Medulla oblongata (tissue), 1 donor: Measurements from ENCODE around the gene PLPP3.

Source experiments
- DNase-seq: peaks from one replicate; pipeline ENCODE4 v3.0.0-alpha.2; 2015; ENCODE audit errors: extremely low spot score

The PLPP3 gene

DNA sequence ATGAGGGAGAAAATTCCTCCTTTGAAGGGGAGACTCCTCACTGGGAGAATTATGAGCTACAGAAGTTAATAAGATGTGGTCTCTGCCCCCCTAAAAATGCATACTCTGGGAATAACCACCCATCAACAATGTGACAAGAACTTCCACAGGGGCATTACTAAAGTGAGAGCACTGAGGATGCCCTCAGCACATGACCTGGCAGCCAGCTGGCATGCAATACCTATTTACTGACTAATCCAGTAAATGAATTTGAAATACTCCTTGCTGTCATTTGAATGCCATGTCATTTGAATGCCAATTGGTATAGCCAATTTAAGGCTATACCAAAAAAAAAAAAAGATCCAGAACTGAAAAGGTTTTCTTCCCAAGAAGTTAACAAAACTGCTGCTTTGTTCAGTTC is 30.8 kb downstream of the PLPP3 start:
- DNase-seq = no peak

DNA sequence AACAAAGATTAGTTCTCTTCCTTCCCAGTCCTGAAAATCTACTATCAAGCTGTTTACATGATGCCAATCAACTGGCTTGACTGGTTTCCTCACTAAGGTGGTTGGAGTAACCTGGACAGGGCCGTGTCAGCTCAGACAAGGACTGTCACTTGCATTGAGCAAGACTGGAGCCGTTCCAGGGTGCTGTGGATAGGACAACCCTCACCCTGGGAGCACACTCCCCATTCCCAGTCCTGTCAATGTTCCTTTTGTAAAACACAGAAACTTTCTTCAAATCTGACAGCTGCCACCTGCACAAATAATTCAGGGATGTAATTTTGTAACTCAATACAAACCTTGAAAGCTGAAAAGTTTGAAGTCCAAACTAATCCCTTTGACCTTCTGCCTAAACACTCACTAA is 31.4 kb downstream of the PLPP3 start:
- no peak for DNase-seq

DNA sequence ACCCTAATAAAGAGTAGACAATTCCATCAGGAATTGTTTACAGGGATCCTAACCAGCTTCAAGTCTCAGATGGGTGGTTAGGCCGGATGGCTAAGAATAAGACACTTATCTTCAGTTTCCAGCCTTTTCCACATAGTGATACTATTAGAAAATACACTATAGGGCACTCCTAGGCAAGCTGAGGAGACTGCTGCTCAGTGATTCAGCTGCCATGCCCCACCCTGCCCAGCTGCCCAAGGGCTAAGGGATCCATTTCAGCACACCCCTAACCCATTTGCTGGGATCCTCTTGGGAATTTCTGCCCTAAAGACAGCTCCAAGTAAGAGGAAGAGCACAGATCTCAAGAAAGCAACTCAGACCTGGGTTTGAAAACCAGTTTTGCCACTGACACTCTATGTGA is 31.9 kb downstream of the PLPP3 start:
- no peak for DNase-seq

DNA sequence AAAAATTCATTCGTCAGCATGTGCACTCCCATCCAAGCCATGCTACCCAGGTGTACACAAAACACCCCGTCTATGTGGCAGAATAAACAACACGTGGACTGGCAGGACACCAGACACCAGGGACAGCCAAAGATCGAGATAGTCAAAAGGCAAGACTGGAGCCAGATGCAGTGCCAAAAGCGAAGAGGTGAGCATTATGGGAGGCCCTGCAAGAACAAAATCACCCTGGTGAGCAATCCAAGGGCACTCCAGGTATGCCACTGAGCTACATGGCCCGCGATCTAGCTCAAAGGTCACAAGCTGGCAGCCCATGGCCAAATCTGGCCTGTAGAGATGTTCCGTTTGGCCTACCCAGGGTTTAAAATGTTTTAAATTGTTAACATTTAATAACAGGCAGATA is 33.7 kb downstream of the PLPP3 start:
- DNase-seq = no peak

DNA sequence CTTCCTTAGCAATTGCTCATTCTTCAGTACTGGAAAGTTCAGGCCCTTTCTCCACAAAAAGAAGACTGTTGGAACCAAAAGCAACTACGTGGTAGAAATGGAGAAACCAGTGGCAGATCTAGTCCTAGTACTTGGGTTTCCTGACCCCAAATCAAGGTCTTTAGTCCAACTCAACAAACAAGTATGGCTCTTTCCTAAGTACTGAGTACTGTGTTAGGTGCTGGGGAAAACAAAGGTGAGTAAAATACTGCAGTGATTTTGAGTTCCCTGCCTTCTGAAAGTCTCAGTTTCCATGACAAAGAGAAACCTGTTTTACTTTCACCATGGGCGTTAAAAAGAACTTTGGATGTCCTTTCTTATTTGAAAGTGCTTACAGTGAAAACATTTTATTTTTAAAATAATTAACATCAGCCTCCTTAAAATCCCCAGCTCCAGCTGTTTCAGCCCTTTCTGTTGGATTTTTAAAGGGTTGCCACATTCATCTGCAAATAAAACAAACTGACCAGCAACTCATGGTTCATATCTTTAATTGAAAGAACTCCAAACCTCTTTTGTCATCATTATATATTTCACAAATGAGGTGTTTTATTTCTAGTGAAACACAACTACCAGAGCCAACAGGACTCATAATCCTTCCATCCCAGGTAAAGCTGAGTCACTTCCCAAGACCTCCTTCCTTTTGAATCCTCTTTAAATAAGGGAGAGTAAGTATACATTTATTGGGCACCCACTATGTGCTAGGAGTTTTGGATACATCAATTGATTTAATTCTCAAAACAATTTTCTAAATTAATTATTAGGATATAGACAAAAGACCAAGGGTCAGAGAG is 35.4 kb downstream of the PLPP3 start:
- DNase-seq = no peak

DNA sequence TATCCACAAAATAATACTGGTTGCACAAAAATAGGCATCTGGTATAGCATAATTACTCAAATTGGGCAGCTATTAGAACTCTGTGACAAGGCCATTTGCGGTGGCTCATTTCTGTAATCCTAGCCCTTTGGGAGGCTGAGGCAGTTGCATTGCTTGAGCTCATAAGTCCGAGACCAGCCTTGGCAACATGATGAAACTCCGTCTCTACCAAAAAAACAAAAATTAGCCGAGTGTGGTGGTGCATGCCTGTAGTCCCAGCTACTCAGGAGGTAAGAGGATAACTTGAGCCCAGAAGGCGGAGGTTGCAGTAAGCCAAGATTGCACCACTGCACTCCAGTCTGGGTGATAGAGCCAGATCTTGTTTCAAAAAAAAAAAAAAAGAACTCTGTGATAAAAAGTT is 36.7 kb downstream of the PLPP3 start:
- DNase-seq = no peak

DNA sequence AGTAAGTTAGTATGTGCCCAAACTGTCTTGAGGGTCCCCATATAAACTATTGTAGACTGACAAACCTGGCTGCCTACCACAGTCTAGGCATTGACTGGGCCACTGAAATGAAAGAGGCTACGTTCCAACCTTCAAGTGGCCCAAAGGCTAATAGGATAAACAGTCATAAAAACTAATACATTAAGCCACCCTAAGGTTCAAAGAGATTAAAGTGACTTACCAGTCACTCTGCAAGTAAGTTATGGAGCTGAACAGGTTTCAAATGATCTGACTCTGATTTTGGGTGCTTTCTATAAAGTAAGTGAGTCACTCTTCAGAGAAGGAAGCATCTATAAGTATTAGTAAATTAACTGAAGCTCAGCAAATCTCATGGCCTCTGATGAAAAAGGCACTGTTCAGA is 38.0 kb downstream of the PLPP3 start:
- DNase-seq = no peak

DNA sequence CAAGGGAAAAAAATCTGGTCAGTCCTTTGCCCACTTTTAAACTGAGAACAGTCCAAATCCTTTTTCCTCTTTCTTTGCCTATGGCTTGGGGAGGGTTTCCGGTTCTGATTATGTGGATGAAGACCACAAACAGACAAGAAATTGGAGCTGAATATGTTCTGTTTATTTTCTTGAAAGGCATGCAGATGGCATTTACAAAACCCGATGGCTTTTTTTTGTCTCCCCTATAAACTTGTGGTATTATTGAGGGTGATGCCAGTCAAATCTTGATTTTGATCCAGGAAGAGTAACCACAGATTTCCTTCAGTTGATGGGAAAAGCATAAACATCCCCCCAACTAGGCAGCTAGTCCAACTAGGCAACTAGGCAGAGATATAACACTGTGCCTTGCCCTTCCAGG is 38.9 kb downstream of the PLPP3 start:
- no peak for DNase-seq

DNA sequence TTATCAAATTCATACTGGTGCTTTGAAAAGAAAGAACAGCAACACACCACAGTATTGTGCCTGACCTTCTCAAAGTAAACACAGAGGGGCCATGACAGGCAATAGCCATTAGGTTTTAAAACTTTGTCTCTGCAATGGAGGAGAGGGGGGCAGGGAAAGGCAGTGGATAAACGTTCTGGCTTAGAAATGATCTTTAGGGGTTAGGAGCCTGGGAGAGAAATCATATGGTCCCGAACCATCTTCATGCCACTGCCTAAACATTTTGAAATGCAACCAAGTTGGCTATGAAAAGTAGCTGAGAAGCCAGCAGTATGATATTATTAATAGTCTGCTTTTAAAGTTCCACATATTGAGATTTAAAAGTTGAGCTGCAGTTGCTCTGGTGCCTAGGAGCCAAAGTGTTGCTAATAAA is 39.8 kb downstream of the PLPP3 start:
- no peak for DNase-seq

DNA sequence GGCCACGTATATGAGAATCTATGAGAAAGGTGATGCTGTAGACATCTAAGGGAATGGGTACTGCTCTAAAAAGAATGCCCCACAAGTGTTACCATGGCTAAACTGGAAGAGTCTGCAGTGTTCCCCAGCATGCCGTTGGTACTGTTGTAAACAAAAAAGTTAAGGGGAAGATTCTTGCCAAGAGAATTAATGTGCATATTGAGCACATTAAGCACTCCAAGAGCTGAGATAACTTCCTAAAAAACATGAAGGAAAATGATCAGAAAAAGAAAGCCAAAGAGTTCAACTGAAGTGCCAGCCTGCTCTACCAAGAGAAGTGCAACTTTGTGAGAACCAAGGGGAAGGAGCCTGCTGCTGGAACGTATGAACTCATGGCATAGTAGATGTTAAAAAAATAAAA is 40.8 kb downstream of the PLPP3 start:
- DNase-seq = peak; percentile 52

DNA sequence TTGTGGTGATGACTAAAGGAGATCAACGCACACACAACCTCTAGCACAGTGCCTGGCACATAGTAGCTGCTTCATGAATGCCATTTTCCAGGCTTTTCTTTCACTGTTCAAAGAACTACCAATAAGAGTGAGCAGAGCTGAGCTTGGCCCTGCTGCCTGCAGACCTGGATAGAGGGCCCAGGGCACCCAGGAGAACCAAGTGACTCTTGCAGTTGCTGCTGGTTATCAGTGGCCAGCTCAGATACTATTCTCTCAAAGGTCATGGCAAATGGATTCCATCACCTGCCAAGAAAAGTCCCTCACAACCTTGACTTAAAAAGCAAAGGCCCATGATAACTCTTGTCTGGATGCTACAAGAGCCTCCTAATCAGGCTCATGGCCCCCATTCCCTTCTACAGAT is 41.7 kb downstream of the PLPP3 start:
- no peak for DNase-seq

DNA sequence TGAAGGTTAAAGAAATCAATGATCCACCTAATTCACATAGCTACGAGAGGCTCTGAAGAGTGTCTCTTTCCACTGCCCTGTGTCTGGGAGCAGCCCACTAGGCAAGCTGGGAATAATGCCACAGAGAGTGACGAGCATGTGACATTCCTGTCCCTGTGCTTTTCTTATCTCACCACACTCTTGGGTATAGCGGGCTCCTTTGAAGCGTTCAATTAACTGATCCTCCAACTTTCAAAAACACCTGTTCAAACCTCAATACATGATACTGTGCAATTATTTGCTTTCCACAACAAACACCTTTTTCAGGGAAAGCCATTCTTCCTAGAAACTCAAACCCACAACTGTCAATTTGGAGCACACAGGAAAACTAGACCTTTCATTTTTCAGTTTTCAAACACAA is 43.4 kb downstream of the PLPP3 start:
- DNase-seq = no peak

DNA sequence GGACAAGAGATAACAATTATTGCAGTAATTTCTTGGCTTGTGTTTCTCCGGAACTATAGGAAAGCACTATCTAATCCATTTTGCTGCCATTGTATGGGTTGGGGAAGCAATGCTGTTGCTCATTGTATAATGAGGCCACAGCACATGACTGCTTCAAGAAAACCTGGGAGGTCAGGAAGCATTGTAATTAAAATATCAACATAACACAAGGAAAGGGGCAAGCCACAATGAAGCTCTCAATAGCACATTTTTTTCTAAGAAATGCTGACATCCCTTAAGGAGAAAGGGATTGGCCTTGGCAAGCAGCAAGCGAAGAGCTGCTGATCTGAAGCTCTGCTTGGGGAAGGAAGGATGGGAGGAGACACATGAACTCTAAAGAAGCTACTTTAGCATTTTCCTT is 44.0 kb downstream of the PLPP3 start:
- DNase-seq = no peak

DNA sequence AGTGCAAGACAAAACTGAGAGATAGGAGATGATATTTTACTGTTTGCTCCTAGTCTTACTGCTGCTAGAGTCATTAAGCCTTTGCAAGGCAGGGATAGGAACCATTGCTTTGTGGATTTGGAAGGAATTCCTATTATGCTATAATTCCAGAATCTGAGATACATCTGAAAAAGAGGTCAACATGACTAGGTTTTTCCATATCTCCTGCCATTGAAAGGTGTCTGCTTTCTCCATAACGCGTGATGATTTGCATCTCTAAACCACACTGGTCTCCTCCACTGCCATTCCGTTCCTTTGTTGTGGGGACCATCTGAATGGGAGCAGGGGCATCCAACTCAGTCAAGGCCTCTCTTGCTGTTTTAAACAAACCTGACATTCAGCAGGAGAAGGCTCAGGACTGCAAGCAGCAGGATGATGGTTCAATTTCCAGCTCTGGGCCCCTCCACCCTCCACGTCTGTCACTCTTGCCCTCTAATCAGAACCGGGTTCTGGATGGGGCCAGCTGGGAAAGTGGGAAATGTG is 45.2 kb downstream of the PLPP3 start:
- no peak for DNase-seq

DNA sequence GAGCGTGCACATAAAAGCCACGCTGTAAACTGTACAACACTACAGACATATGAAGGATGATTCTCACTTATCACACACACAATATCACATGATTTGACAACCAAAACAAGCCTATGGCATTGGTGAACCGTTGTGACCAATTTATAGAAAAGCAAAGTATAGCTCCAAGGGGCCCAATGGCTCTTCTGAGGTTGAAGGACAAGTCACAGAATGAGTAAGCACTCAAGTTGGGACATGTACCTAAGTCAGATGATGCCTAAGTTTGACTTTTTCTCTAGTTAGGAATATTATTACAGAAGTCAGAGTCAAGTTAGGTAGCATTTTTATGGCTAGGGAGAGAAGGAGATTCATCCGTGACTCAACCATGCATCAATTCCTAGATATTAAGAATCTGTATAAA is 45.7 kb downstream of the PLPP3 start:
- no peak for DNase-seq

DNA sequence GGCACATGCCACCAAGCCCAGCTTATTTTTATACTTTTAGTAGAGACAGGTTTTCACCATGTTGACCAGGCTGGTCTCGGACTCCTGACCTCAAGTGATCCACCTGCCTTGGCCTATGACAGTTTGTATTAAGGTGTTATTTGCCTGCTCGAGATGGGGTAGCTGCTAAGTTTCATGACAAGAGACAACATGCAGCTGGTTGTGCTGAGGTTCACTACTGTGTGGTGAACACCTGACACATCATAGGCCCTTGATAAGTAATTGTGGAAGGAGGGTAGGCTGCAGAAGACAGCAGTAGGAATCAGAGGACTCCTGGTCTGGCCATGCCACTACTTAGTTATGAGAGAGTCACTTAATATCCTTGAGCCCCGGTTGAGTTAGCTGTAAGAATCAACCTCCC is 46.2 kb downstream of the PLPP3 start:
- no peak for DNase-seq

DNA sequence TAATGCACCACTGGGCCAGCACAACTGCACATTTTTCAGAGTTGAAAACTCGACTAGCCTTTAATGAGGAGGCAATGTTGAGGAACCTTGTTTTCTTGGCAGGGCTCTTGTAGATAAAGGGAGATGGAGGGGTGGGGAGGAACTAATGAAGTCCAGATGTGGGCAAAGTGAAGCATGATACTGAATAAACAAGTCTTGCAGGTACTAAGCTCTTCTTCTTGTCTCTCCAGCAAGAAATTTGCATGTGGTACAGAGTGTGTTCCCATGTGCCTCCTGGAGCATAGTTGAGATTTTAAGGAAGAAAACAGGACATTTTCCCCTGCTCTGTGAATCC is 47.0 kb downstream of the PLPP3 start:
- no peak for DNase-seq

DNA sequence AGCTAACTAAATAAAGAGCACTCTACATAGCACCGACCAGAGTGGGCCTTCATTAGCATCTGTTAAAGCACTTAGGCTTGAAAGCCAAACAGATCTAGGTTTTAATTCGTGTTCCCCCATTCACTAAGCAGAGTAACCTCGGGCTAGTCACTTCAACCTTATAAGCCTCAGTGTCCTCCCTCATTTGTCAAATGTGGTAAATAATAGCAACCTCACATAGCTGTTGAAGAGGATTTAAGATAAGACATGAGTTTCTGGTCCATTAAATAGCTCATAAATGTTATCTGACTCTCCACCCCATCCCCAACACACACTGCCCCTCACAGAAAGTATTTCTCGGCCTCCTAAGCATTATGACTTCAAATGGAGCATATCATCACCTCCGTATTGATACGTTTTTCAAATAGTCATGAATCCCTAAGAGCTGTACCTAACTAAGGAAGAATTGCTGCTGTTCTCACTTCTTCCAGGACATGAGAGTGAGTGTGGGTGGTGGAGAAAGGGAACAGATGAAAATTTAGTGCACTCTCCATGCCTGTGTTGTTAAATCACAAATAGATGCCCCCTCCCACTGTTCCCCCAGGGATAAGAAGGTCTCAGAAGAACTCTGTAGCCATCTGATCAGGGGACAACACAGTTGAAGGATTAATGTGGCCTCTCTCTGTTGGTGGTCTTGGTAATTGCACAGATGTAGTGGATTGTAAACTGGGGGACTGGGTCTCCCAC is 47.6 kb downstream of the PLPP3 start:
- DNase-seq = no peak

DNA sequence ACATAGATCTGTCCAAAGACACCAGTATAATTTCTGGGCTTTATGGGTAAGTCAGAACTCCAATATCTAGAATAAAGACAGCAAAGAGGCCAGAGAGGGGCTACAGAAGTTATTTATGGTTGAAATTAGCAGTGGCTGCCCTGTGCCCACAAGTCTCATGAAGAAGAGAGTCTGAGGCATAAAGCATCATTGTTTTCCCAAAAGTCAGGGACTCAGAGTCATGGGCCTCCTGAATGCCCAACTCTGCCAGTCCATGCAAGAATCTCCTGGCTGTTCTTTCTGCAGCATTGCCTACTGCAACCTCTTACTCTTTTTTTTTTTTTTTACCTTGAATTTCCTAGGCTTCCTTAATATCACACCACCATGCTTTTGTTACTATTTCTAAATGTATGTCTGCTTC is 49.6 kb downstream of the PLPP3 start:
- peak; percentile 61 for DNase-seq

DNA sequence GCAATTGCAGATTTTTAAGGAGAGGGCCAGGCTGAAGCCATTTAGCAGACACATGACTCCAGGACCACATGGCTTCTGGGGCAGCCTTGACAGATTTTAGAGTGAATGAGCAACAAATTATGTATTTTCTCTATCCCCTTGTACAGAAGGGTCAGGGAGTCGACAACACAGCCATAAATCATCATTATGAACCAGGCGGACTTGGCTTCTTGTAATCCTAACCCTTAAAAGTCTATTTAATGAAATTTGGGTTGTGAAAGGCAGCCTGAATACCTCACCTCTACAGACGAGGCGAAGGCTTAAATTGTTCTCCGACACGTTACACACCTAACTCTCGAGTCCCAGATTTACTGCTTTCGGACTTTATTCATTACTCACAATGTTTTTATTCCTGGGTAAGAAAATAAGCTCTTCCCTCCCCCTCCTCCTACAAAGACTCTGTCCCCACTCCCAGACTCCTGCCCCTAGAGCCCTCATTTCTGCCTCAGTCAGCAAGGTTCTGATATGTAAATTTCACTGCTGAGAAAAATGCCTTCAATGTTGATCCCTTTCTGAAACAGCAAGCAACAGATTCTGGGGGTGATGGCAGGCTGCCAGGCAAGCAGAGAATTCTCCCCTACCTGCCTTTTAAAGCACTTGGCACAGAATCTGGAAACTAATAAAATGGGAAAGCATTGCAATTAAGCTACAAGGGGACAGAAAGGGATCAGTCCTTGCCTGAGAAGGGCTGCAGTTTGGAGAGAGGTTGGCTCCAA is 51.6 kb downstream of the PLPP3 start:
- DNase-seq = no peak

DNA sequence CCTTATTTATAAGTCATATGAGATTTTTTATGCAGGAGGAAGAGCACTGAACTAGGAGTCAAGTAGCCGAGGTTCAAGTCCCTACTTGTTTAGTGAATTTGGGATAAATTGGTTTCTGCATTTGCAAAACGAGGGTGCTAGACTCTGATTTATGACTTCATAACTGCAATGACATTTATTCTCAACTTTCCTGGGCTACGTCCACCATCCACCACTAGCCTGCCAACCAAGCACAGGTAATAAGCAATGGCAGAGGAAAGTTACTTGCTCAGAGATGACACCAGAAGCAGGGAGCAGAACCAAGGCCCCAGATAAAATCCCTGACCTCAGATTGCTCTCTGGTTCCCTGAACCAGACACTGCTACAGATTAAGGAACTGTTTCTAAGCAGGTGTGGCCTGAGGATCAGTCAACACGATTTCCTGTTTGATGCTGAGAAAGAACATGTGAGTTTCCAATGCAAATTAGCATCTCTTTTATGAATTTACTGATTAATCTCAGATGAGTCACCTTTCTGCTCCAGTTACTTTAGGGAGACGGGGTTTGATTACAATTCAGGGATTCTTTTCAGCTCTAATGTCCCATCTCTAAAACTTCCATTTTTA is 52.7 kb downstream of the PLPP3 start:
- no peak for DNase-seq

DNA sequence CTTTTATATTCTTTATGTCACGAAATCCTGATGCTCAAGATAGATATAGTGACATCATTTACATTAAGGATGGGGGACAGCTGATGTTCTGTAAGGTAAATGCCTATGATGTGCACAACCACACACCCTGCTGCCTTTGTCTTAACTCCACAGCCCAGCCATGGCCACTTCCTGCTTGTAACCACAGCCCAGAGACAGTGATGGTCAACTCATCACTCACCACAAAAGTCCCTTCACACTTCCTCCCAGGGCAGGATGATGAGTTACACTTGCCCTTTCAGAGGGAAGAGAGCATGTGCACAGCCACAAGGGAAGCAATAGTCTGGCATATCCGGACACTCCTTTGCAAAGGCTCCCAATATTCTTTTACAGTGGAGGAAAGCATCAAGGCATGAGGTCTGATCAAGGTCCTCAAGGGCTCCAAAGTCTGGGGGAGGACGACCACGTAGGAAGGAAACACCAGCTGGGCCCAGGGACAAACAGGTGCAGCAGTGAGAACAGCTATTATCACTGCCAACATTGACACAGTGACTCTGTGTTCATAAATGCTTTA is 53.8 kb downstream of the PLPP3 start:
- peak; percentile 74 for DNase-seq
